IMR-90 (cell line): ENCODE results near the gene CD300C.

ENCODE experiments used
- CEBPB ChIP-seq: IDR thresholded peaks from 2 replicates; pipeline ENCODE4 v1.6.1; 2012; ENCODE audit warnings: low read depth, low read length, improper control_type of control experiment
- CHD1 ChIP-seq: IDR thresholded peaks from 2 replicates; pipeline ENCODE4 v1.6.1; 2012; ENCODE audit warnings: low read depth, low read length, improper control_type of control experiment
- CTCF ChIP-seq: conservative IDR thresholded peaks from 2 replicates; pipeline ENCODE4 v1.5.1; 2012; ENCODE audit warnings: mild to moderate bottlenecking, low read depth, low read length, improper control_type of control experiment
- ELK1 ChIP-seq: fragments of 150-350 bp; IDR thresholded peaks from 2 replicates; pipeline ENCODE4 v1.6.1; 2016; ENCODE audit warnings: low read depth, mild to moderate bottlenecking, low read length, moderate library complexity, borderline replicate concordance
- POLR2A ChIP-seq: IDR thresholded peaks from 2 replicates; pipeline ENCODE4 v1.6.1; 2012; ENCODE audit warnings: mild to moderate bottlenecking, low read depth, low read length
- RAD21 ChIP-seq: IDR thresholded peaks from 2 replicates; pipeline ENCODE4 v1.6.1; 2012; ENCODE audit warnings: low read length, improper control_type of control experiment
- RCOR1 ChIP-seq: IDR thresholded peaks from 2 replicates; pipeline ENCODE4 v1.6.1; 2012; ENCODE audit warnings: mild to moderate bottlenecking, low read length, improper control_type of control experiment; ENCODE audit not compliant: insufficient replicate concordance
- RFX5 ChIP-seq: IDR thresholded peaks from 2 replicates; pipeline ENCODE4 v1.8.0; 2012; ENCODE audit warnings: low read depth, mild to moderate bottlenecking, low read length, moderate library complexity

- TF ChIP-seq POLR2A (no peak), CTCF (no peak), RFX5 (no peak), CEBPB (no peak), ELK1 (no peak), RCOR1 (no peak), CHD1 (no peak), RAD21 (no peak)
Observed at GRCh38 chr17:74525465-74525725, 20.5 kb downstream of the CD300C start.
